ENCODE data around the gene CAMK2A.

DNA sequence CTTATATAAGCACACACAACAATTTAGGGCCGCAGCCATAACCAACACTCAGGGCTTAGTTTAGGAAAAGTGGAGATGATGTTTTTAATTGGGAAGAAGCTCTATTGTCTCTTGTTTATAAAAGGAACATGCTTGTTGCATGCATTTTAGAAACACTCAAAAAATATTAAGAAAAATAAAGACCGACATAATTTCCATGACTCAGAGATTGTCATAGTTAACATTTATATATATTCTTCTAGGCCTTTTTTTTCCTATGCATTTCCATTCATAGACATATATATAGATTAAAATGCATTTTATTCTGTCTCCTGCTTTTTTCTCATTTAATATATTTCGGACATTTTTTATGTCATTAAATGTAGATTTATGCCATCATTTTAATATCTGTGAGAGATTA is 26.7 kb upstream of the CAMK2A start:
- TF ChIP-seq POLR2A (IDR thresholded peaks at IDR 0.05; ENCODE audit: low read depth, low read length) = no peak
- no peak for TF ChIP-seq POLR2AphosphoS5 (IDR thresholded peaks at IDR 0.05; ENCODE audit: low read depth, low read length)
- TF ChIP-seq TAF1 (IDR thresholded peaks at IDR 0.05; ENCODE audit: low read depth, low read length) = no peak
